Measurements from ENCODE around the gene BAIAP2L1.
A peak's percentile ranks its signal among the peaks of the same experiment; 100 is the strongest.

The BAIAP2L1 gene

GRCh38 chr7:98406827-98407226 lies 5.9 kb upstream of the BAIAP2L1 start:
- TF ChIP-seq CTCF (conservative IDR thresholded peaks at IDR 0.05) (no peak), ZFX (IDR thresholded peaks at IDR 0.05) (no peak)
- no peak overlapping the region for H3K27ac ChIP-seq

DNA sequence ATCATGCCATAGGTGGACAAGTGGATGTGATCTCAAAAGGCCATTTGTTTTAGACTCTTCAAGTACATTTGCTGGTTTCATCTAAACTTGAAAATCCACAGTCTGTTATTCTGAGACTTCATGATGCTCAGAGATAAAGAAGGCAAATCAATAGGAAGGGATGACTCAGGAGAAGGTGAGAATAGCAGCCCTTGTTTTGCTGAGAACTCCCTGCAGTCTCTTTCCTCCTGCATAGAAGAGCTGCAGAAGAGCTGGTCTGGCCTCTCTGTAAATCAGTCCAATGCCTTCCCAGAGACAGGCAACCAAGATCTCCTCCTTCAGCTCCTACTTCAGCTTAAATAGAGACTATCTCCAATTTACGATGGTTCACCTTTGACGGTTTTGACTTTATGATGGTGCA lies 4.0 kb upstream of the BAIAP2L1 start:
- no peak overlapping the region for H3K27ac ChIP-seq
- TF ChIP-seq CTCF (conservative IDR thresholded peaks at IDR 0.05): no peak
- no peak for TF ChIP-seq ZFX (IDR thresholded peaks at IDR 0.05)

DNA sequence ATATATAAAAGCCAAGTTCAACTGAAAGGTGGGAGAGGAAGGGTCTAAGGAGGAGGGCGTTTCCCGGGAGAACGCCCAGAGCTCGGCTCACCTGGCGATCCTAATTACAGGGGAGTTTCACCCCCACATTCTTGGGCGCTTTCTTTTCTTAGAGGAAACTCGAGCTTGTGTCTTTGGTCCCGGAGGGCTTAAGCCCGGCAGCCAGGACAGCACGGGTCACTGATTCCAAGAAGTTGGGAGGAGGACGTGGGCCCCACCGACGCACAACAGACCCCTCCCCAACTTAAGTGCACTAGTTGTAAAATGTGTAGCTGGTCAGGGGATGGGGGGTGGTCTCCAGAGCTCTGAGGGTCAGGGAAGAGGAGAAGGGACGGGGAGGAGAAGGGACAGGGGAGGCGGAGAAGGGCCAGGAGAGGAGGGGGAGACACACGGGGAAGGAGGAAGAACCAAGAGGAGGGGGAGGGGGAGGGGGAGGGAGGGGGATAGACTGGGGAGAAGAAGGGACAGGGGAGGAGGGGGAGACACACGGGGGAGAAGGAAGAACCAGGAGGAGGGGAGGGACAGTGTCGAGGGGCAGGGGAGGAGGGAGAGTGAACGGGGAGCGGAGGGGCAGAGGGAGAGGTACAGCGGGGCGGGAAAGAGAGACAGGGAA lies 874 bp downstream of the BAIAP2L1 start:
- H3K27ac ChIP-seq: peak overlapping the region; percentile 91
- TF ChIP-seq CTCF (conservative IDR thresholded peaks at IDR 0.05) (no peak), ZFX (IDR thresholded peaks at IDR 0.05) (no peak)

DNA sequence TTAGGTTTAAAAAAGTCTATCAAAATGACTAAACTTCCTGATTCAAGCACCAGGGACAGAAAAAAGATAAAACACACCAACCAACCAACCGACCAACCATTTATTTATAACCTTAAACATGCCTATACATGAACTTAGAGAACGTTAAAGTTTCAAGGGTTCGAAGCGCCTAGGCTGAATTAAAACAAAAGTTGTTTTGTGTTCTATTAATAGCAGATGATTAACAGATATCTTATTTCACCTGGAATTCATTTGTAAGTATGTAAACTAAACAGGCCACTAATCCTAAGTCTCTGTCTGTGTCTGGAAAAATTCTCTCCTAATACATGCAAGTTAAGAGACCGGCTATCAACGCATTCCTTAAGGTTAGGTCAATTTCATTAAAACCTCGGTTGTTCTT lies 1.4 kb downstream of the BAIAP2L1 start:
- no peak for TF ChIP-seq CTCF (conservative IDR thresholded peaks at IDR 0.05)
- TF ChIP-seq ZFX (IDR thresholded peaks at IDR 0.05): no peak
- H3K27ac ChIP-seq: peak overlapping the region; percentile 91

DNA sequence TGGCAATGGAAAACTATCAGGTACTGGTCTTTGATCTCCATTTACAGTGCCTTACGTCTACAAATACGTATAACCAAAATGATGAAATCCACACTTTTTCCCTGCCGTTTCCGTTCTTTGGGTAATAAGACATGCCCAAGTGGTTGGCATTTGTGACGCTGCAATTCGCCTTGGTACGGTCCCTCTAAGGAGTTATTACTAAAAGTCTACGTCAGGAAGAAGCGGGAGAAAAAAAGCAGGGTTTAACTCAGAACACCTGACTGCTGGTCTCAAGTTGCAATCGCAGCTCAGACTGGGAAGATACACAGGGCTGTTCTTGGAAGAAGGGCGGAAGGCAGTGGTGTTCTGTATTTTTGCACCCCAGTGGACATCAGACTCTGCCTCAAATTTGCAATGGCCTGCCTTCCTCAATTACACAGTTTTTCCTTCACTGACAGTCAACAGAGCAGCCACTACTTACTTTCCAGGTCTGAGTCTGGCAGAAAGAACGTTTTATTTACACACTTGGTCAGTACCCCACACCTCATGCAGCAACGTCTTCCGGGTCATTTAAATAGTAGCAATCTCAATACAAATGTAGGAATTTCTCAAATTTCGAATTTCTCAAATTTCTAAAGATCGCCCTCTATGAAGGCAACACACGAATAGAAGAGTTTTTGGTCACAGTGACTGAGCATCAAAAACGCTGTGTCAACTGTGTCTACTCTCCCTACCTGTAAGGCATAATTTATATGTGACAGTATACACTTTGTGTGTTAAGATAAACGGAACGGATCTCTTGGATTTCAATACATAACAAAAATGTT lies 2.1 kb downstream of the BAIAP2L1 start:
- H3K27ac ChIP-seq: peak overlapping the region; percentile 42; the same call in 1 of the 2 replicates
- TF ChIP-seq ZFX (IDR thresholded peaks at IDR 0.05) (no peak), CTCF (conservative IDR thresholded peaks at IDR 0.05) (no peak)

DNA sequence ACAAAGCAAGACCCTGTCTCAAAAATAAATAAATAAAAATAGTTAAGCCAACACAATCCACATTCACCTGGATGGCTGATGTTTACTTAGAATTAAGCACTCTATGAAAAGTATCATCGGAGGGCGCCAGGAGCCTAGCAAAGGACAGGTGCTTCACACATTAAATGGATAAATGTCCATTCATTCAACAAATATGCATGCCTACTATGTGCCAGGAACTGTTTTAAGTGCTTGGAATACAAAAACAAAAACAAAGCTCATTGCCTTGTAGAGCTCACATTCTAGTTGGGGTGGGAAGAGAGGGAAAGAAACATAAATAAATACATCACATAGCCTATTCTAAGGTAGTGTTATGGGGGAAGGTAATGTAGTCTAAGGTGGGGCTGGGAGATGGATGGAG lies 4.1 kb downstream of the BAIAP2L1 start:
- H3K27ac ChIP-seq: no peak overlapping the region
- TF ChIP-seq ZFX (IDR thresholded peaks at IDR 0.05) (no peak), CTCF (conservative IDR thresholded peaks at IDR 0.05) (no peak)

DNA sequence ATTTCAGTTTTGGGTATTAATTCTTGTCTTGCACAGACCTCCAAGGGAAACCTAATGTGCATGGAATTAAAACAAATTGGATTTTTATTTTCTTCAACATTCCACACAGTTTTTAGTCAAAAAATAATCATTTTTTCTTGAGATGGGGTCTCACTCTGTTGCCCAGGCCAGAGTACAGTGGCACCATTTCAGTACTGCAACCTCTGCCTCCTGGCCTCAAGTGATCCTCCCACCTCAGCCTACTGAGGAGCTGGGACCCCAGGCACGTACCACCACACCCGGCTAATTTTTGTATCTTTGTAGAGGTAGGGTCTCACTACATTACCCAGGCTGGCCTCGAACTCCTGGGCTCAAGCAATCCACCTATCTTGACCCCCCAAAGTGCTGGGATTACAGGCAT lies 4.9 kb downstream of the BAIAP2L1 start:
- TF ChIP-seq ZFX (IDR thresholded peaks at IDR 0.05) (no peak), CTCF (conservative IDR thresholded peaks at IDR 0.05) (no peak)
- H3K27ac ChIP-seq: no peak overlapping the region

Measured in C4-2B (cell line).